H9 (cell line): ENCODE measurements around the gene DTX3L. TPM values are rescaled to one million over a fixed set of nuclear protein-coding genes. Genes with fewer than 3 reads are reported as not detected.

Experiments
- DNase-seq: peaks from one replicate; pipeline ENCODE4 v3.0.0-alpha.2; 2017
- H2AFZ ChIP-seq: one replicate; pipeline ENCODE4 v1.6.1; 2013; ENCODE audit warnings: mild to moderate bottlenecking, low read length, control low read depth, moderate library complexity
- H2AK5ac ChIP-seq: 2 replicates; pipeline ENCODE4 v1.6.1; 2013; ENCODE audit warnings: low read length, control low read depth, mixed read lengths; ENCODE audit not compliant: insufficient read length
- H2BK120ac ChIP-seq: one replicate; pipeline ENCODE4 v1.6.1; 2013; ENCODE audit warnings: low read depth, mild to moderate bottlenecking, low read length, control low read depth, inconsistent platforms; ENCODE audit not compliant: poor library complexity, severe bottlenecking
- H2BK12ac ChIP-seq: 2 replicates; pipeline ENCODE4 v1.6.1; 2013; ENCODE audit warnings: low read length, control low read depth, mixed read lengths, low read depth; ENCODE audit not compliant: insufficient read length
- H2BK15ac ChIP-seq: 2 replicates; pipeline ENCODE4 v1.6.1; 2013; ENCODE audit warnings: low read depth, low read length, control low read depth
- H2BK20ac ChIP-seq: one replicate; pipeline ENCODE4 v1.6.1; 2013; ENCODE audit warnings: low read depth, mild to moderate bottlenecking, low read length, control low read depth, inconsistent platforms; ENCODE audit not compliant: poor library complexity, severe bottlenecking
- H2BK5ac ChIP-seq: 2 replicates; pipeline ENCODE4 v1.6.1; 2013; ENCODE audit warnings: low read length, control low read depth, mixed read lengths; ENCODE audit not compliant: insufficient read length
- H3K14ac ChIP-seq: 2 replicates; pipeline ENCODE4 v1.6.1; 2013; ENCODE audit warnings: low read length, control low read depth; ENCODE audit not compliant: insufficient read depth
- H3K18ac ChIP-seq: 2 replicates; pipeline ENCODE4 v1.6.1; 2013; ENCODE audit warnings: low read depth, mild to moderate bottlenecking, mixed read lengths, low read length, control low read depth; ENCODE audit not compliant: insufficient read length
- H3K23ac ChIP-seq: 2 replicates; pipeline ENCODE4 v1.6.1; 2013; ENCODE audit warnings: low read length, control low read depth, mixed read lengths, low read depth; ENCODE audit not compliant: insufficient read length
- H3K23me2 ChIP-seq: 2 replicates; pipeline ENCODE4 v1.6.1; 2013; ENCODE audit warnings: low read depth, mild to moderate bottlenecking, mixed read lengths, low read length, control low read depth; ENCODE audit not compliant: insufficient read length, poor library complexity, severe bottlenecking
- H3K27ac ChIP-seq: 2 replicates; pipeline ENCODE4 v1.5.1; 2013; ENCODE audit warnings: low read length, control low read depth, mixed read lengths, low read depth; ENCODE audit not compliant: insufficient read length
- H3K27me3 ChIP-seq: 2 replicates; pipeline ENCODE4 v1.6.1; 2013; ENCODE audit warnings: low read length, control low read depth, inconsistent platforms; ENCODE audit not compliant: insufficient read depth
- H3K4ac ChIP-seq: 2 replicates; pipeline ENCODE4 v1.6.1; 2013; ENCODE audit warnings: low read depth, mild to moderate bottlenecking, control low read depth, inconsistent platforms, low read length, moderate library complexity
- H3K4me1 ChIP-seq: 2 replicates; pipeline ENCODE4 v1.6.1; 2013; ENCODE audit warnings: low read length, control low read depth, inconsistent platforms; ENCODE audit not compliant: insufficient read depth
- H3K4me2 ChIP-seq: 2 replicates; pipeline ENCODE4 v1.6.1; 2013; ENCODE audit warnings: low read length, control low read depth, mixed read lengths; ENCODE audit not compliant: insufficient read length, insufficient read depth
- H3K56ac ChIP-seq: 2 replicates; pipeline ENCODE4 v1.6.1; 2013; ENCODE audit warnings: low read depth, mild to moderate bottlenecking, mixed read lengths, low read length, control low read depth; ENCODE audit not compliant: insufficient read length
- H3K79me1 ChIP-seq: 2 replicates; pipeline ENCODE4 v1.6.1; 2013; ENCODE audit warnings: low read depth, mild to moderate bottlenecking, moderate library complexity, low read length, control low read depth, inconsistent platforms; ENCODE audit not compliant: insufficient read depth, poor library complexity, severe bottlenecking
- H3K79me2 ChIP-seq: 2 replicates; pipeline ENCODE4 v1.6.1; 2013; ENCODE audit warnings: low read length, control low read depth, inconsistent platforms; ENCODE audit not compliant: insufficient read depth
- H3K9ac ChIP-seq: 2 replicates; pipeline ENCODE4 v1.6.1; 2013; ENCODE audit warnings: low read length, control low read depth, mixed read lengths; ENCODE audit not compliant: insufficient read length; ENCODE audit errors: extremely low read depth
- H3K9me3 ChIP-seq: one replicate; pipeline ENCODE4 v1.6.1; 2013; ENCODE audit warnings: low read depth, low read length, inconsistent platforms; ENCODE audit not compliant: control insufficient read depth
- H3T11ph ChIP-seq: one replicate; pipeline ENCODE4 v1.6.1; 2013; ENCODE audit warnings: mild to moderate bottlenecking, low read length, control low read depth, inconsistent platforms
- H4K20me1 ChIP-seq: one replicate; pipeline ENCODE4 v1.6.1; 2013; ENCODE audit not compliant: control insufficient read depth, insufficient read length, insufficient read depth
- H4K5ac ChIP-seq: 2 replicates; pipeline ENCODE4 v1.6.1; 2013; ENCODE audit warnings: low read depth, mild to moderate bottlenecking, mixed read lengths, low read length, control low read depth; ENCODE audit not compliant: insufficient read length
- H4K8ac ChIP-seq: replicated peaks from 2 replicates; pipeline ENCODE4 v1.6.1; 2013; ENCODE audit warnings: low read length, control low read depth, mixed read lengths, low read depth; ENCODE audit not compliant: insufficient read length
- H4K91ac ChIP-seq: 2 replicates; pipeline ENCODE4 v1.6.1; 2013; ENCODE audit warnings: low read depth, mild to moderate bottlenecking, moderate library complexity, mixed read lengths, low read length, control low read depth; ENCODE audit not compliant: insufficient read length
- H3K27ac Mint-ChIP-seq, 3 experiments: 2 replicates in 2 of 3; 3 replicates in 1 of 3; pipeline ENCODE4 v1.8.0; 2020 to 2021; ENCODE audit warnings: mixed read lengths in 3 of 3, mild to moderate bottlenecking in 1 of 3, moderate library complexity in 1 of 3
- H3K27me3 Mint-ChIP-seq: 2 replicates; pipeline ENCODE4 v1.8.0; 2021; ENCODE audit warnings: low read depth, mild to moderate bottlenecking, moderate library complexity, mixed read lengths
- H3K36me3 Mint-ChIP-seq, 3 experiments: 2 replicates in 2 of 3; 3 replicates in 1 of 3; pipeline ENCODE4 v1.8.0; 2020 to 2021; ENCODE audit warnings: low read depth in 3 of 3, mixed read lengths in 3 of 3; ENCODE audit not compliant: insufficient read depth in 1 of 3
- H3K4me1 Mint-ChIP-seq, 2 experiments: 2 replicates each; pipeline ENCODE4 v1.8.0; 2020; ENCODE audit warnings: mixed read lengths in 2 of 2
- H3K4me3 Mint-ChIP-seq, 2 experiments: 2 replicates in 1 of 2; 3 replicates in 1 of 2; pipeline ENCODE4 v1.8.0; 2020 to 2021; ENCODE audit warnings: mild to moderate bottlenecking in 2 of 2, mixed read lengths in 2 of 2, moderate library complexity in 1 of 2
- H3K9me3 Mint-ChIP-seq, 2 experiments: 2 replicates in 1 of 2; 3 replicates in 1 of 2; pipeline ENCODE4 v1.8.0; 2020; ENCODE audit warnings: mild to moderate bottlenecking in 2 of 2, mixed read lengths in 2 of 2, moderate library complexity in 1 of 2
- CTCF ChIP-seq: fragments of 200-600 bp; sonication (generic); conservative IDR thresholded peaks from 3 replicates; pipeline ENCODE4 v1.8.0; 2021; ENCODE audit warnings: antibody characterized with exemption, mild to moderate bottlenecking
- WGBS: extraction: QIAGEN DNeasy Blood & Tissue Kit; methylation state at CpG from one replicate; pipeline ENCODE4 v1.1.7; 2013; ENCODE audit warnings: missing lambda C conversion rate, low lambda C conversion rate, mixed read lengths; ENCODE audit not compliant: insufficient read length; ENCODE audit errors: extremely low coverage; 5-methylcytosine and 5-hydroxymethylcytosine counted together
- total RNA-seq: library from RNA; stranded (reverse); gene quantifications from 2 replicates; pipeline ENCODE4 v1.2.1, GENCODE V29; 2021

The DTX3L gene
- total RNA-seq, 1 experiment from 2014 or later = 7.5 TPM

- no peaks in the 10 kb centered on the region for H4K20me1 ChIP-seq
- H2AFZ ChIP-seq = peak overlapping the region; percentile 4
- H3K4me1 ChIP-seq = no peaks in the 10 kb centered on the region; the same call in 1 of the 2 replicates
- no peak overlapping the region for H2BK20ac ChIP-seq
- no peak overlapping the region for H3T11ph ChIP-seq
- no peak overlapping the region for H2BK12ac ChIP-seq
- peaks cover 3% of the 10 kb centered on the region for H3K79me1 ChIP-seq
- peak overlapping the region; percentile 80 to 82 for H3K4me3 Mint-ChIP-seq
- H3K27ac ChIP-seq = no peak overlapping the region
- no peak overlapping the region for H2BK5ac ChIP-seq
- H3K36me3 Mint-ChIP-seq = no peaks in the 10 kb centered on the region
- H4K8ac ChIP-seq = no peak overlapping the region
- no peak overlapping the region for H3K18ac ChIP-seq
- no peak overlapping the region for H3K14ac ChIP-seq
- no peaks in the 10 kb centered on the region for H3K9me3 ChIP-seq
- peak overlapping the region; percentile 99 for H3K4me2 ChIP-seq
- H3K27me3 Mint-ChIP-seq = no peaks in the 10 kb centered on the region; the same call in 1 of the 2 replicates
- H2BK15ac ChIP-seq = no peak overlapping the region
- whole genome bisulfite sequencing = no CpG with 5 or more reads among the region's 19 CpGs
- peaks cover 11% of the 10 kb centered on the region for H3K23me2 ChIP-seq
- H2AK5ac ChIP-seq = no peak overlapping the region
- no peak for DNase-seq
- H3K27me3 ChIP-seq = no peaks in the 10 kb centered on the region
- H4K91ac ChIP-seq = no peak overlapping the region
- no peak overlapping the region; a peak in 1 of 7 replicates for H3K27ac Mint-ChIP-seq
- H3K79me2 ChIP-seq = peaks cover 18% of the 10 kb centered on the region; the same call in 1 of the 2 replicates
- H3K9me3 Mint-ChIP-seq = peaks cover 0 to 3% of the 10 kb centered on the region in 2 experiments; a peak in 2 of 5 replicates
- no peak overlapping the region for H2BK120ac ChIP-seq
- no peak overlapping the region for H3K9ac ChIP-seq
- H3K4me1 Mint-ChIP-seq = peaks cover 31 to 34% of the 10 kb centered on the region in 2 experiments
- H3K56ac ChIP-seq = no peak overlapping the region
- no peak overlapping the region for H3K23ac ChIP-seq
- H3K4ac ChIP-seq = no peak overlapping the region
- TF ChIP-seq CTCF = no peak
- H4K5ac ChIP-seq = no peak overlapping the region
Observed at GRCh38 chr3:122515020-122515468, 49.1 kb upstream of the DTX3L start.
